ENCODE data around the gene SERBP1.
A peak's percentile ranks its signal among the peaks of the same experiment; 100 is the strongest.
"Not testable (repeated sequence)": the region's sequence is repeated elsewhere in the genome, so short reads cannot be mapped to it uniquely, and the experiment has no call there.

SERBP1 gene

DNA sequence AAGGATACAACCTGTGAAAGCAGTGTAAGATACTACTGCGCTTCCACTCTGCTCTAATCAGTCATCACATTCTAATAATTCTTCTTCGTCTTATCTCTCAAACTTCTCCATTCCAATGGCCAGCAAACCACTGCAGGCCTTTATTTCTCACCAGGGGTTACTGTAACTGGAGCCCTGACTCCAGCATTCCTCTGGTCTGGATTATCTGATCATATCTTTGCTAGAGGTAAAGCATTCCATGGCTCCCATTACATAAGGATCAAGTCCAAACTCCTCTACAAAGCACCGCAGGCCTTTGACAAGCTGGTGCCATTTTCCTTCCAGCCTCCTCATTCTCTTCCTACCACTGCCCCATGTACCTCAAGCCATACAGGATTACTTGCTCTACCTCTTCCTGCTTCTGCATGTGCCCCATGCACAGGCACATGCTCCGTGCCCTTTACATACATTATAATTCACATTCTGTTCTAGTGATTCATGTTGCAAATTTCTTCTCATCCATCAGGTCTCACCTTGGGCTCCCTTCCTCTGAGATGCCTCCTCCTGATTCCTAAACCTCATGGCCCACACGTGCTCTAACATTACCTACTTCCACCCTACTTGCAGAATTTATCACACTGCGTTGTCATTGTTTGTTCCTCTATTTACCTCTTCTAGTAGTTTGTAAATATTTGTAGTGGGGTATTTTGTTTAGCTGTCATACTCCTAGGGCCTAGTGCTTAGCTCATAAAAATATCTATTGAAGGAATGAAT, 9.3 kb upstream of the SERBP1 start:
- DNase-seq: no peak

DNA sequence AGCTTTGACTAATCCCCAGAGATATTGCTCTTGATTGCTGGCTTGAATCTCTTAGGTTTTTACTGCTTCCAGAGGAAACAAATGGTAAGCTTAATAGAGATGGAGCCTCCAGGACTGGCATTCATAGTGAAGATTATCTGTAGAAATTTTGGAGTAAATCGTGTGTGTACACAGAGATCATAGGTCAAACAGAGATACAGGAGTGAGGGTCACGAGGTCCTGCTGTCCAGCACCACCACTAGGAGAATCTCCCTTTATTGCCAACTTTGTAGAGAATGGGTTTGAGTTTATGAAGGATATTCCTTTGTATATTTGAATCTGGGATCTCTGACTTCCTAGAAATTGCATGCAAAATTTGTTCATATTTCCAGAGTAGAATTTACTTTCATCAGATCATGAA, 7.8 kb upstream of the SERBP1 start:
- DNase-seq: no peak

GRCh38 chr1:67436511-67437055, 6.4 kb upstream of the SERBP1 start:
- DNase-seq: no peak

- DNase-seq: no peak
Observed at GRCh38 chr1:67434491-67434890, 4.3 kb upstream of the SERBP1 start.

DNA sequence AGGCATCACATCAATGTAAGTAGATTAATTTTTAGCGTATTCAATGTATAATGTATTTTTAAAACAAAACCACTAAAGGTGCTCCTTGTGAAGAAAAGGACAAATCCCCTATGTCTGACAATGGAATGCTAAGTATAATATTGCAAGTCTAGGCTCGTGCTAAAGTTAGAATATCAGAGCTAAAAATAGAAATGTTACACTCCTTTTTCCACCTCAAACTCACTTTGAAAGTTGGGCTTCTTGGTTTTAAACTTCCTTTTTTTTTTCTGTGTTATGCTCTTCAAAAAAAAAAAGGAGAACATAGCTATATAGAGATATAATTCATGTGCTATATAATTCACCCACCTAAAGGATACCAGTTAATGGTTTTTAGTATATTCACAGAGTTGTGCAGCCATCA, 3.6 kb upstream of the SERBP1 start:
- DNase-seq: no peak

DNA sequence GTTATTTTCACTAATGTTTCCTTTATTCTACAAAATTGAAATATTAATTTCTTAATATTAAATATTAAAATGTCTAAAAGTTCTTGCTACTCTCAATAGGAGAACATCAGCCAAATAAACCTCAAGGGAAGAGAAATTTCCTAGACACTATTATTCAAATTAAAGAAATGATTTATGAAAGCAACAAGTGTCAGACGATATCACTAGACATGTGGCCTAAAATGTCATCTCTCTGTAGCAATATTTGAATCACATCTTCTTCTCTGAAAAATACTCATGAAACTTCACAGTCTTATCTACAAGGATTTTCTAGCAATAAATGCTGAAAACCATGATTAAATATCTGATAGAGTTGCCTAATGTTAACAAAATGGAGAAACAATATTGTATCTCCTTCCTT, 2.5 kb upstream of the SERBP1 start:
- no peak for DNase-seq

GRCh38 chr1:67431869-67432578, 1.8 kb upstream of the SERBP1 start:
- no peak for DNase-seq

- no peak for DNase-seq
Observed at GRCh38 chr1:67431156-67431765, 1.1 kb upstream of the SERBP1 start.

GRCh38 chr1:67429528-67430357, 459 bp downstream of the SERBP1 start:
- DNase-seq: no peak

- peak; percentile 26 for DNase-seq
Observed at GRCh38 chr1:67429011-67429527, 1.1 kb downstream of the SERBP1 start.

DNA sequence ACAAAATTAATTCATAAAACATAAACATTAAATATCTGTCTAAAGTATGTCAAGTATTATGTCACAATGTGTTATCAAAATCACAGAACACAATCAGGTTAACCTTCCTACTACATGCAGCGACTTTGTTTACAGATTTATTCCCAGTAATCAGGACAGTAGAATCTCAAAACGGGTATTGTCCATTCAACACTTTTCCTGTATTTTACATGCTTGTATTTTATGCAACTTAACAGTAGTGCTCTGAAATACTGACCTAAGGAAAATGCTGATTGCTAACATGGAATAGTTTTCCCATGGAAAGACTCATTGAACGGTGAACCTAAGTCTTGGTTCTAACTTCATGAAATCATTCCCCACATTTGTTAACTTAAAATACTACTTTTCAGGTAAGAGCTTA, 2.3 kb downstream of the SERBP1 start:
- DNase-seq: no peak

DNA sequence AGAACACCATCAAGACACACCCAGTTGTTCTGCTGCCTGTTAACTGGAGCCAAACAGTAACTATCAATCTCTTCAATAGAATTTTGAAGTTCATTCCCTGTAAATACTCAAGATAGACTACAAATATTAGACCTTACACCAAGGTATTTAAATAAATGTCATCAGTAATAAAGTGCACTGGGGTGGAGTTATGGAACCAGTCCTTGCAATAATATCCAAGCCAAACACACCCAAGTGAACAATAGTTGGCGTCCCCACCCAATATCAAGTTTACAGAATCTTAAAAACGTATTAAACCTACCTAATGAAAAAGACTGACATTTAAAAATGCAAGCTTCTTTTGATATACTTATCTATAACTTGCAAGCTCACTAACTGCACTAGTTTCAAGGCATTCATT, 2.7 kb downstream of the SERBP1 start:
- no peak for DNase-seq

- no peak for DNase-seq
Observed at GRCh38 chr1:67420835-67421492, 9.2 kb downstream of the SERBP1 start.

DNA sequence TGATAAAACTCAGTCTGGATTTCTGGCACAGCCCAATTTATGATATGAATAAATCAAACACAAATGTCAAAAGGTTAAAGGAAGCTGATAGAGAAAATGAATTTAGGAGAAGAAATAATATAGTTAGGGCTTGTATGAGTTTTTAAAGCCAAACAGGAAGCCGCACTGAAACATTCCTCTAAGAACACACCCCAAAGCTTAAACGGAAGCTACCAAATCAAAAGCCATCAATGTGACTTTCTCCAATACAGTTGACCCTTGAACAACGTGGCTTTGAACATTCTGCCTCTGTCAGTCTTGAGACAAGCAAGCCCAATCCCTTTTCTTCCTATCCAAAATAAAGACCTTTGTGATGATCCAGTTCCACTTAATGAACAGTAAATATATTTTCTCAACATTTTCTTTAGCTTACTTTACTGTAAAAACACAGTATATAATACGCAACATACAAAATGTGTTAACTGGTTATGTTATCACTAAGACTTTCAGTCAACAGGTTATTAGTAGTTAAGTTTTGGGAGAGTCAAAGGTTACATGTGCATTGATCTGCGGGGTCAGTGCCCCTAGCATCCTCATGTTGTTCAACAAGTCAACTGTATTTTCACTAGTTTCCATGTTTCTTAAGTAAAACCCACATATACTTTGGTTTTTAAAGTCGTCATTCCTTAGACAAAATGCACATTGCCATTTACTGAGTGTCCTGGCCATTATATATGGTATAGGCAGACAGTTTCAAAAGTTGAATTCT, 11.2 kb downstream of the SERBP1 start:
- DNase-seq: no peak

DNA sequence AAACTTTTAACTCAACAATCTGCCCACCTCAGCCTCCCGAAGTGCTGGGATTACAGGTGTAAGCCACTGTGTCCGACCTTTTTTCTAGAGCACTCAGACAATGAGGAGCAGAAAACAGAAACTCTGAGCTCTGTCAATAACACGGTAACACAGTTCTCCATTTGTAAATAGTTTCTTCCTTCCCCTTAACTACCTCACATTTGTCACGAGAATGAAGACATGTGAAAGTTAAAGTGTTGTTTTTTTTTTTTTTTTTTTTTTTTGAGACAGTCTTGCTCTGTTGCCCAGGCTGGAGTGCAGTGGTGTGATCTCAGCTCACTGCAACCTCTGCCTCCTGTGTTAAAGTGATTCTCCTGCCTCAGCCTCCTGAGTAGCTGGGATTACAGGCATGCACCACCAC, 12.5 kb downstream of the SERBP1 start:
- DNase-seq: not testable (repeated sequence)

DNA sequence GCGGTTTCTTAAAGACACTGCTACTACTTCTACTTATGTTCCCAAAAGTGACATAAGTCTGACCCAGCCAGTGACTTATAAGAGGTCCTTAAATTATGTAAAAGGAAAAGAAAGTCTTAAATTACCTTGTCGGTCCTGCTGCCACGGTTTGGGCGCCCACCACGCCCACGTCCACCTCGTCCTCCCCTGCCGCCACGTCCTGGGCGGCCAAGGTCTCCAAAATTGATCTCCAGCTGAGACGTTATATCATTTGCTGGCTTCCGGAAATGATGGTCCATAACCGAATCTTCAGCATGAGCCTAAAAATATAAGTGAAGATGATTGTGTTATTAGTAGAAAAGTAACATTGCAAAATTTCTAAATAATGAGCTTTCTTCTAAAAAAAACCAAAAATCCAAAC, 15.2 kb downstream of the SERBP1 start:
- DNase-seq: no peak

DNA sequence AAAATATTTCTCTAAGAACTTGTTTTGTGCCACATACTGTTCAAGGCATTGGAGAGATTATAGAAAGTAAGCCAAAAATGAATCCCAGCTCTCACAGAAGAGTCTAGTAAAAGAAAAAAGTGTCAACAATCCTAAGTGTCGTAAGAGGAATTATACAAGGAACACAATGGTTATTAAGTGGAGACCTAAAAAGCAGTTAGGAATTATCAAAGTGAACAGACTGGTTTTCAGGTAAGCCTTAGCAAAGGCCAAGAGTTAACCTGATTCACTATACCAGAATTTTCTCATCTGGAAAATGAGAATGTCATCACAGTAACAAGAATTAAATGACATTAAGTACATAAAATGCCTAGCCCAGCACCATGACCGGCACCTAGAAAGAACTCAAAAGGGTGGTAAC, 15.6 kb downstream of the SERBP1 start:
- DNase-seq: no peak

GRCh38 chr1:67413101-67413500, 17.1 kb downstream of the SERBP1 start:
- DNase-seq: not testable (repeated sequence)

DNA sequence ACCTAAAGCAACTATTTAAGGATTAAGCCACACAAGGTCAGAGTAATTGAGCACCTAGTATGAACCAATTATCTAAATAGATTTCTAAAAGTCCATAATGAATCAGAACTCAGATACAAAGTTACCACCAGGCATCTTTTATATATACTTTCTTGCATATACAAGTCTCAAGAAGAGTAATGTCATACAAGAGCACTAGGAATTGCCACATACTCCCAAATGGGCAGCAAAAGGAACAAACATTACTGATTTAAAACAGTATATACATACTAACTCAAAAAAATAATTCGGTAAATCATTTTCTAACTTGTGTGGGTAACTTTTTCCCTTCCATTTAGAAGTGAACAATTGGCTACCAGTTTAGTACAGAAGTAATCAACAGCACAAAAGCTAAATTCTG, 22.1 kb downstream of the SERBP1 start:
- no peak for DNase-seq

GRCh38 chr1:67407498-67407897, 22.7 kb downstream of the SERBP1 start:
- DNase-seq: no peak

DNA sequence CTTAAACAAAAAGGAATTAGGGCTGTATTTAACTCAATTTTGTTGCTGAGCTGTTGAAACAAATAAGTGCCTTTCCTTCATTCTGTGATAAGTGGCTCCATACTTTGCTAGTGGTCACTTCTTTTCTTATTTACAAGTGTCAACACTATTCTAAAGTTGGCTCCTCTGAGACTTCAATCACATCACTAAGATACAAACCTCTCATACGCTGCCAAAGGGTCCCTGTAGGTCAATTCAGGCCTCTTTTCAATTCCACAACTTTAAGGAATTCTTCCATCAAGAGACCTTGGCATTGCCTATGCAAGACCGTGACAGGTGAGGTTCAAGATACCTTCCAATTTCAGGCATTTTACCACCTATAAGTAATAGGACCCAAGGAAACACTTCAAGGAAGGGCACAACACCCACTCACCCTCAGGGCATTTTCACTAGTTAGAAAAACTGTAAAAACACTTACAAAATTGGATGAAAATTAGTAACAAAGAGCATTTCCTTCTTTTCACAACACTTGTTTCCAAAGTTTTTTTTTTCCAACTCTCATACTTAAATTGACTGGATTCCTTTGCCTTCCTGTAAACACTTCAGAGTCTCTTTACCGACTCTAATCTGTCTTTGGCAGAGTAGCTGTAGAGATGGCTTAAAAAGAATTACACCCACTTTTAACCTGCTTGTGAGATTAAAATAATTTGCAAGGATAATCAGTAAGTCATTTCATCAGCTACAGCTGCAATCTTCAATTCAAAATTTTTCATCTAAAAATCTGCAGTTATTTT, 24.5 kb downstream of the SERBP1 start:
- no peak for DNase-seq
